ENCODE measurements around the gene SLC22A4.

The SLC22A4 gene

DNA sequence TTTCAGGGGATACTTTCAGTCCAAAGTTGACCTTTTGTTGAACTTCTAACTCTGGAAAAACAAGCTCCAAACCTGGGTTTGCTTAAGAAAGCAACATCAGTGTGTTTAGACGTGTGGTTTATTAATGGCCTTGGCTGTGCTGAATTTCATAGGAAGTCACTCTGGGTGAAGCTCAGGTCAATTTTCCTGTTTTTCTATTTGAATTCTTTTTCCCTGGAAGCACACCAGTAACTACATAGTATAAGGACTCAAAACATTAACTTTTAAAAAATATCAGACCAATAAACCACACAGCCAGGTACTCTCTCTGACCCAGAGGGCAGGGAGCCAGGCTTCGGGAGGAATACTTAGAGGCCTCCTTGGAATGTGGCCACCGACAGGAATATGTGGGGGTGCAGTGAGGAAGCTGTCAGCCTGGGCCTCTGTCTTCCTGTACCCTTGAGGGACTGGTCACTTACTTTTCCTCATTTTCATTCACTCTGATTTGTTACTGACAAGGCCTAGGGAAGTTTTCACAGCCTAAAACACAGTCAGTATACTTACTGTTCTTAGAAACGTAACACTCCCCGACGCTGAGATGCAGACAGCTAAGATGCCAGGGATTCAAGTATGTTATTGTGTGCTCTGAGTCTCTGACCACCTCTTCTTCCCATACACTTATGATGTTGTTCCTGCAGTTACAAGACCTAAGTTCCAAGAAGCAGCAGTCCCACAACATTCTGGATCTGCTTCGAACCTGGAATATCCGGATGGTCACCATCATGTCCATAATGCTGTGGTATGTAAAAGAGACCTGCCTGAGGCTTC is 94.3 kb downstream of the SLC22A4 start:
- ChIA-PET CTCF (interaction anchor here (0.7 to 11.9 kb wide), 17 partner anchors 10 to 495 kb away, joined by 3 to 255 read pairs (median 8); partner anchors contain the start of genes IRF1 and SLC22A5), POLR2A (no interaction called here)
- no peak for DNase-seq (ENCODE audit: extremely low spot score)
- TF ChIP-seq, protein P1, sequence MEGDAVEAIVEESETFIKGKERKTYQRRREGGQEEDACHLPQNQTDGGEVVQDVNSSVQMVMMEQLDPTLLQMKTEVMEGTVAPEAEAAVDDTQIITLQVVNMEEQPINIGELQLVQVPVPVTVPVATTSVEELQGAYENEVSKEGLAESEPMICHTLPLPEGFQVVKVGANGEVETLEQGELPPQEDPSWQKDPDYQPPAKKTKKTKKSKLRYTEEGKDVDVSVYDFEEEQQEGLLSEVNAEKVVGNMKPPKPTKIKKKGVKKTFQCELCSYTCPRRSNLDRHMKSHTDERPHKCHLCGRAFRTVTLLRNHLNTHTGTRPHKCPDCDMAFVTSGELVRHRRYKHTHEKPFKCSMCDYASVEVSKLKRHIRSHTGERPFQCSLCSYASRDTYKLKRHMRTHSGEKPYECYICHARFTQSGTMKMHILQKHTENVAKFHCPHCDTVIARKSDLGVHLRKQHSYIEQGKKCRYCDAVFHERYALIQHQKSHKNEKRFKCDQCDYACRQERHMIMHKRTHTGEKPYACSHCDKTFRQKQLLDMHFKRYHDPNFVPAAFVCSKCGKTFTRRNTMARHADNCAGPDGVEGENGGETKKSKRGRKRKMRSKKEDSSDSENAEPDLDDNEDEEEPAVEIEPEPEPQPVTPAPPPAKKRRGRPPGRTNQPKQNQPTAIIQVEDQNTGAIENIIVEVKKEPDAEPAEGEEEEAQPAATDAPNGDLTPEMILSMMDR (IDR thresholded peaks at IDR 0.05; ENCODE audit: control extremely low read depth, extremely low read depth, low read depth, missing control alignments), result no peak

DNA sequence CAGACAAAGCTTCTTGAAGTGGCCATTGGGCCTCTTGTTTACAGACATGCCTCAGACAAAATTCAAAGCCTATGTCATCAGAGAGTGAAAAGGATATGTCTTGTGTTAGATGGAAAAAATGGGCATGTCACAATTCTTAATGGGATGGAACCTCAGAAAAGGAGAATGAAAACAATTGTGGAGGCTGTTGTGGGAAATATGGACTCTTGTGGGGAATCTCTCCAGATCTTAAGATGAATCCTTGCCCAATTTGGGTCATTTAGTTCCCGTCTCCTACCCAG is 94.8 kb downstream of the SLC22A4 start:
- ChIA-PET CTCF (interaction anchor here (1.7 to 11.9 kb wide), 7 partner anchors 11 to 430 kb away, joined by 5 to 255 read pairs (median 24); partner anchors contain the start of gene IRF1), POLR2A (no interaction called here)
- DNase-seq (ENCODE audit: extremely low spot score), result no peak
- TF ChIP-seq, protein P1 (IDR thresholded peaks at IDR 0.05; ENCODE audit: control extremely low read depth, extremely low read depth, low read depth, missing control alignments), result no peak

DNA sequence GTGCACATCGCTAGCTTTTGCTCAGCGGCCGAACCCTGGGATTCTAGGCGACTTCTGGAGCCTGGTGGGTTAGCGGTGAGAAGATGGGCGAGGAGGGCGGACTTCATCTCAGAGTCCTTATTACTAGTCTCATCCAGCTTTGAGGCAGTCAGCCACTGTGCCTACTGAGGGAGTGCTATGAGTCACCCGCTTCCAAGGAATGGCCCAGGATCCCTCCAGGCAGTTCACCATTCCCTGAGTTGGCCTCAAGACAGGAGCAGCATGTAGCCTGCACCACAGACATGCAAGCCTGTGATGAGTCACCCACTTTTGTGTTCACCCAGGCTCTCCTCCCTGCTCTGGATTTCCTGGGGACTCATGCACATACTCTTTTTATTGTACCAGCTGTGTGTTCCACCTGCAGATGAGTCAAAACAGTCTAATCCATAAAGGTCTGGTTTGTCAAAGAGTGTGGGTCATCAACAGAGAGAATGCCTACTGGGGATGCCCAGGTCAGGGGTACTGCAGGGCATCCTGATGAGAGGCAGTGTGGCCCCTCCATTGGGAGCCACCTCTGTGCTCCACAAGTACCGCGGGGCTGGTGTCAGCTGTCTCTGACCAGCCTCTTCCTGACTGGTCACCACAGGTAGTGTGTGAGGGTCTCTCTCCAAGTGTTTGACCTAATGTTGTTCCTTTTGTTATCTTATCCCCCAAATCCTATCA is 95.5 kb downstream of the SLC22A4 start:
- POLR2A ChIA-PET, result no interaction called here
- CTCF ChIA-PET, result interaction anchor here (1.2 to 11.9 kb wide), 10 partner anchors 12 to 430 kb away, joined by 3 to 255 read pairs (median 14); partner anchors contain the start of gene IRF1
- TF ChIP-seq, protein P1 (IDR thresholded peaks at IDR 0.05; ENCODE audit: control extremely low read depth, extremely low read depth, low read depth, missing control alignments), result no peak
- no peak for DNase-seq (ENCODE audit: extremely low spot score)

DNA sequence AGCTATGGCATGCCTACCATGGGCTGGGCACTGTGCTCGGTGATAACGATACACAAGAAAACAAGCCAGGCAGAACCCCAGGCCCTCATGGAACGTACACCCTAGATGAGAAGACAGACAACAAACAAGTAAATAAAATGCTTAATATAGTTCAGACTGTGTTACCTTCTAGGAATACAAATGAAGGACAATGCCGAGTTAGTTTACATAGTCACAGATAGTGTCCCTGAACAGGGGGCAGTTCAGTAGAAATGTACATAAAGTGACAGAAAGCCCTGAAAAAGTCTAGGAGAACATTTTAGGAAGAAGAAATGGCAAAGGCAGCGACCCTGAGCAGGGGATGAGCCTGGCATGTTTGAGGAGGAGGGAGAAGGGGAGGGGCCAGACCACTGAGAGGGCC is 97.1 kb downstream of the SLC22A4 start:
- ChIA-PET CTCF (interaction anchor here (1.5 to 11.9 kb wide), 4 partner anchors 15 to 109 kb away, joined by 4 to 255 read pairs (median 46); no protein-coding TSS in a partner anchor), POLR2A (no interaction called here)
- no peak for DNase-seq (ENCODE audit: extremely low spot score)
- TF ChIP-seq, protein P1 (IDR thresholded peaks at IDR 0.05; ENCODE audit: control extremely low read depth, extremely low read depth, low read depth, missing control alignments), result no peak

DNA sequence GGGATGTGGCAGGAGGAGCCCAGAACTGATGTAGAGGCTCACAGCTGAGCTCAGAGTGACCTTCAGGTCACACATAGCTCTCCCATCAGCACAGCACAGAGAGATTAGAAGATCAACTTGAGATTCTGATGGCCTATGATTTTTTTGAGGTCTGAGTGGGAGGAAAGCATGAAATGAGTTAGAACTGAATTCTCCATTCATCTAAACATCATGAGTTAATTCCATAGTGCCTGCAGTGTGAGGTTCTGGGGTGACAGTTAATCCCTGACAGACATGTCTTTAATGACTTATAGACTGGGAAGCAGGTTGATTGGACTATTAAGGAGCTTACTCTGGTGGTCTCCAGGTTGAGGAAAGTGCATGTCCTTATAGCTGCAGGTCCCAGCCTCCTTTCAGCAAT is 97.7 kb downstream of the SLC22A4 start:
- DNase-seq (ENCODE audit: extremely low spot score), result no peak
- TF ChIP-seq, protein P1 (IDR thresholded peaks at IDR 0.05; ENCODE audit: control extremely low read depth, extremely low read depth, low read depth, missing control alignments), result no peak
- ChIA-PET POLR2A (no interaction called here), CTCF (interaction anchor here (1.5 to 11.9 kb wide), 3 partner anchors 16 to 109 kb away, joined by 4 to 255 read pairs (median 84); no protein-coding TSS in a partner anchor)

DNA sequence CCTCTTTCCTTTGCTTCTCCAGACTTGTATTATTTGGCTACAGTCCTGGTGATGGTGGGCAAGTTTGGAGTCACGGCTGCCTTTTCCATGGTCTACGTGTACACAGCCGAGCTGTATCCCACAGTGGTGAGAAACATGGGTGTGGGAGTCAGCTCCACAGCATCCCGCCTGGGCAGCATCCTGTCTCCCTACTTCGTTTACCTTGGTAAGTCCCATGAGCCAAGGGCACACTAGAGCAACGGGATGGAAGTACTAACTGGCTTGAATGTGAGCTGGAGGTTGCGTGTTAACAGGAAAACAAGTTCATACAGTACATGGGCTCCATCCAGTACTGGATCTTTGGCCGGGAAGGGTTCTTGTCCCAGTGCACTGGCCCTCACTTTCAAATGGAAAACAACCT is 98.2 kb downstream of the SLC22A4 start:
- POLR2A ChIA-PET, result no interaction called here

More for the DNA sequence above, 98.2 kb downstream of the SLC22A4 start:
- CTCF ChIA-PET, result interaction anchor here (1.4 to 11.9 kb wide), 4 partner anchors 16 to 108 kb away, joined by 3 to 255 read pairs (median 44); no protein-coding TSS in a partner anchor
- DNase-seq (ENCODE audit: extremely low spot score), result no peak
- TF ChIP-seq, protein P1 (IDR thresholded peaks at IDR 0.05; ENCODE audit: control extremely low read depth, extremely low read depth, low read depth, missing control alignments), result no peak

Data from GM10248 (cell line).